Esophagus squamous epithelium (tissue), 4 donors: ENCODE results near the gene FRMD4A.

ENCODE experiments used
- CTCF ChIP-seq, 6 experiments: fragments of 450-650 bp in 4 of 6; fragments of 200-600 bp in 2 of 6; sonication (generic) in 2 of 6; IDR thresholded peaks; one replicate each; pipeline ENCODE4 v1.5.1; 2016 to 2019; ENCODE audit warnings: antibody characterized with exemption in 6 of 6, mild to moderate bottlenecking in 4 of 6, moderate library complexity in 4 of 6
- POLR2A ChIP-seq, 4 donors: fragments of 450-650 bp; IDR thresholded peaks; one replicate each; pipeline ENCODE4 v1.6.1; 2017; ENCODE audit warnings: antibody characterized with exemption in 4 of 4, mild to moderate bottlenecking in 4 of 4, moderate library complexity in 3 of 4

- no peak for TF ChIP-seq CTCF (IDR thresholded peaks at IDR 0.05)
- TF ChIP-seq POLR2A (IDR thresholded peaks at IDR 0.05), result no peak
These were observed 526.9 kb downstream of the FRMD4A start for GRCh38 chr10:13803566-13804554.
